GM12873 (cell line): ENCODE measurements around the gene GPR152.

ENCODE experiments used
- CTCF ChIP-seq: IDR thresholded peaks from 2 replicates; pipeline ENCODE4 v1.5.1; 2012; ENCODE audit warnings: low read depth, mild to moderate bottlenecking, moderate library complexity, low read length, control low read depth; ENCODE audit not compliant: insufficient read depth; ENCODE audit errors: missing control alignments

Gene GPR152

GRCh38 chr11:67497656-67498291, 45.2 kb upstream of the GPR152 start:
- TF ChIP-seq CTCF = no peak

GRCh38 chr11:67496113-67496512, 43.6 kb upstream of the GPR152 start:
- TF ChIP-seq CTCF = no peak

GRCh38 chr11:67495234-67496005, 42.9 kb upstream of the GPR152 start:
- TF ChIP-seq CTCF = no peak

- no peak for TF ChIP-seq CTCF
These were observed 42.1 kb upstream of the GPR152 start for GRCh38 chr11:67494371-67495233.

- no peak for TF ChIP-seq CTCF
These were observed 41.2 kb upstream of the GPR152 start for GRCh38 chr11:67493548-67494370.

- TF ChIP-seq CTCF = no peak
These were observed 40.4 kb upstream of the GPR152 start for GRCh38 chr11:67492801-67493547.
